ENCODE results near the gene IFI27L1. TPM values are rescaled to one million over a fixed set of nuclear protein-coding genes. Genes with fewer than 3 reads are reported as not detected.
A peak's percentile ranks its signal among the peaks of the same experiment; 100 is the strongest.

IFI27L1 gene
- total and polyA plus RNA-seq, 7 donors, result 6.5 to 15.0 (median 10.4) TPM

GRCh38 chr14:94128216-94128839 lies 47.2 kb downstream of the IFI27L1 start:
- no peak overlapping the region for H3K27ac ChIP-seq
- DNase-seq (no peak), ATAC-seq (no peak)
- no peaks in the 10 kb centered on the region for H3K36me3 ChIP-seq (ENCODE audit: insufficient read depth in 1 of 2, low read depth in 1 of 2)
- H3K9me3 ChIP-seq, result no peaks in the 10 kb centered on the region
- intact Hi-C loops (cut with DNase I), result no loop called here
- H3K4me3 ChIP-seq, result no peak overlapping the region
- WGBS, 3 donors, result 86 to 88% (median 87%) methylated on average over 14 of the region's 14 CpGs
- TF ChIP-seq CTCF (IDR thresholded peaks at IDR 0.05), result no peak
- H3K4me1 ChIP-seq, result no peaks in the 10 kb centered on the region
- H3K27me3 ChIP-seq (ENCODE audit: insufficient read depth in 3 of 3, low read length in 2 of 3), result no peaks in the 10 kb centered on the region

DNA sequence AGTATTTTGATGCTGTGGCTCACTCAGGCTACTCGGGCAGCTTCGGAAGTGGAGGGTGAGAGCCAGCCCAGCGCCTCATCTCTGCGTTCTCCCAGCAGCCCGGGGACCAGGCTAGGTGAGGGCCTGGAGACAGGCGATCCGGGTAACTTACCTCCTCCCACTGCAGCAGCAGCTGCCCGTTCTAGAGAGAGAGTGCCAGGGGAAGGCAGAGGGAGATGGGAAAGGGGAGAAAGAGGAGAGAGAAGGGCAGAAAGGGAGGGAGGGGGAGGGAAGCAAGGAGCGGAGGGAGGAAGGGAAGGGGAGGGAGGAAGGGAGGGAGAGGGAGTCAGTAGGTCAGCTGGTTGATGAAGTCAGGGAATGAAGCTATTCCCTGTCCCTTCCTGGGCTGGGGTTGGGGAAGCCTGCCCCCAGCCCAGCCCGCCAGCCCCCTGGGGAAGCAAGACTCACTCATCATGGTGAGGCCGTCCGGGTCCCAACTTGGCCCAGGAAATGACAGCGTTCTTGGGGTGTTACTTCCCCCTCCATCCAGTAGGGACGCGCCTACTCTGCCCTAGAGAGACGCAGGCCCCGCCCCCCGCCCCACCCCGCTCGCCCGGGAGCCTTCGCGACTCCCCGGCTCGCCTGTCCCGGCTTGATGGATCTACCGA lies 48.1 kb downstream of the IFI27L1 start, which contains the start of gene IFI27L2:
IFI27L2 (minus strand) TSS at position 494 of the 647 bp plus-strand sequence; CDS start at position 454, 40 bp downstream.
- Histone ChIP-seq H3K36me3 (ENCODE audit: insufficient read depth in 1 of 2, low read depth in 1 of 2) (no peaks in the 10 kb centered on the region), H3K27me3 (ENCODE audit: insufficient read depth in 3 of 3, low read length in 2 of 3) (no peaks in the 10 kb centered on the region), H3K4me3 (peak within 1 kb of the TSS; percentile 59), H3K9me3 (no peaks in the 10 kb centered on the region), H3K27ac (peak within 1 kb of the TSS; percentile 34), H3K4me1 (no peaks in the 10 kb centered on the region)
- ATAC-seq, result peak; percentile 72 to 91 (median 80)
- DNase-seq, result peak; percentile 74 to 88
- no peak for TF ChIP-seq CTCF (IDR thresholded peaks at IDR 0.05)
- 1 to 2% (median 1%) methylated on average over 26 to 27 of the region's 27 CpGs for WGBS, 3 donors
- intact Hi-C loops (cut with DNase I), result no loop called here

DNA sequence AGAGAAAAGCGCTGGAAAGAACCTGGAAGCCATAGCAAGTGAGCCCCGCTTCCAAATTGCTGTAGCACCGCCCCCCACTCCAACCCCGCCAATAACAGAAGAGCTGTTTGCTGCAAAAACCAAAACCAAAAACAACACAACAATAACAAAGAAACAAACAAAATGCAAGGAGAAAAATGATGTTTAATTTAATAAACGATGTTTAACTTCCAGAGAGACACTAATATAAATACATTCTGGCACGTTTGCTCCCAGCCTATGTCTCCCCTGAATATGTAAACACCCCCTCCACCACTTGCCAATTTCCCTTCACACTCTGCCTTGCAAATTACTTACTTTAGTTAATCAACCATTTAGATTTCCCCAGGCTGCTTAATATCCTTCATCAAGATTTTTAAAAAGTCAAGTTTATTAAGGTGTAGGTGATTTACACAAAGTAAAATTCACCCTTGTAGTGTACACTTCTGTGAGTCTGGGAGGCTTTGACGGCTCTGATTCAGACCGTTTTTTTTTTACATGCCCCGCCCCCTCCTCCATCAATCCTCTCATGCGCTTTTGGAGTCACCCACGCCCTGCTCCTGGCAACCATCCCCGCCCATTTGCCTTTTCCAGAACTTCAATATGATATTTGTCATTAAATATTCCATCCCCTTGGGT lies 48.8 kb downstream of the IFI27L1 start:
- WGBS, 3 donors, result 1 to 2% (median 1%) methylated on average over 12 of the region's 12 CpGs
- H3K4me1 ChIP-seq, result no peaks in the 10 kb centered on the region
- no peaks in the 10 kb centered on the region for H3K27me3 ChIP-seq (ENCODE audit: insufficient read depth in 3 of 3, low read length in 2 of 3)
- H3K27ac ChIP-seq, result no peak overlapping the region
- H3K9me3 ChIP-seq, result no peaks in the 10 kb centered on the region
- peak in 1 of 2 donors; percentile 52 for DNase-seq
- H3K4me3 ChIP-seq, result peak overlapping the region; percentile 59
- intact Hi-C loops (cut with DNase I), result loop anchor here in 1 of 2 donors (10.0 kb wide), 1 partner anchor 355 kb away; no protein-coding TSS in a partner anchor
- ATAC-seq, result peak in 2 of 4 donors; percentile 47 to 69
- no peaks in the 10 kb centered on the region for H3K36me3 ChIP-seq (ENCODE audit: insufficient read depth in 1 of 2, low read depth in 1 of 2)
- TF ChIP-seq CTCF (IDR thresholded peaks at IDR 0.05), result no peak

DNA sequence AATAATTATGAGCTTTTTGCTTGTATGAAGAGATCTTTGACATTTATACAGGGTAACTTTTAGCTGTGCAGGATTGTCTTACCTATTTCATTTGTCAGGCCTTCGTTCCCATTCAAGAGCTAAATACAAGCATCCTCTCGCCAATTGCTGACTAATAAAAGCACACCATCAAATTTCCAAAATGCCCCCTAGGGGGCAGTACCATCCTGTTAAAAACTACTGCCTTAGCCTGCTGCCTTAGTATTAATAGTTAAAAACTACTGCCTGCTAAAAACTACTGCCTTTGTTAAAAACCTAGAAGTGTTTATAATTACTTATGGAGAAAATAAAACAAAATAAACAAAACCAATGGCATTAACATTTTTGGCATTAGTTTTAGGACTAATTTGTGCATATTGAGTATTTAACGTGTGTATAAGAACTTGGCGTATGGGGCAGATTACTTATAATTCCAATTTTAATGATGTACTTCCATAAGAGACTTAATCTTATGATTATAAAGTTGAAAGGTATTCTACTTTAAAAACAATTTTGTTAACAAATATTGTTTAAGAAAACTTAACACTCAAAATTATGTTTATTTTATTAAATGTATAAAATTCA lies 51.3 kb downstream of the IFI27L1 start:
- 45 to 51% (median 46%) methylated on average over 4 of the region's 4 CpGs for WGBS, 3 donors
- ATAC-seq, result peak in 3 of 4 donors; percentile 47 to 53 (median 48)

More for the DNA sequence above, 51.3 kb downstream of the IFI27L1 start:
- no peak overlapping the region for H3K4me3 ChIP-seq
- H3K9me3 ChIP-seq, result no peaks in the 10 kb centered on the region
- no peaks in the 10 kb centered on the region for H3K4me1 ChIP-seq
- no peaks in the 10 kb centered on the region for H3K27me3 ChIP-seq (ENCODE audit: insufficient read depth in 3 of 3, low read length in 2 of 3)
- no peak for DNase-seq
- intact Hi-C loops (cut with DNase I), result loop anchor here in 1 of 2 donors (10.0 kb wide), 1 partner anchor 352 kb away; no protein-coding TSS in a partner anchor
- TF ChIP-seq CTCF (IDR thresholded peaks at IDR 0.05), result peak; percentile 74
- no peak overlapping the region for H3K27ac ChIP-seq
- H3K36me3 ChIP-seq (ENCODE audit: insufficient read depth in 1 of 2, low read depth in 1 of 2), result no peaks in the 10 kb centered on the region

Measured in psoas muscle (tissue), 8 donors.